OCI-LY7 (cell line): ENCODE results near the gene KLK10. TPM values are rescaled to one million over a fixed set of nuclear protein-coding genes. Genes with fewer than 3 reads are reported as not detected.

Source experiments
- BruUV-seq: library from RNA; stranded (reverse); fragments of 400-500 nt; replicated peaks from 2 replicates; lab custom pipeline; 2021; lab: Mats Ljungman, UMichigan
- CTCF ChIA-PET: fragments of 300-600 bp; sonication (Branson Sonifier 250); formaldehyde crosslinking; loops from one replicate; lab custom pipeline; 2022; ENCODE audit warnings: antibody characterized with exemption; ENCODE audit not compliant: unreplicated experiment; lab: Charles Lee
- POLR2A ChIA-PET: fragments of 300-600 bp; sonication (Branson Sonifier 250); formaldehyde crosslinking; loops from one replicate; lab custom pipeline; 2022; ENCODE audit warnings: antibody characterized with exemption; lab: Charles Lee
- DNase-seq: peaks from one replicate; pipeline ENCODE4 v3.0.0-alpha.2; 2015; ENCODE audit warnings: low spot score
- H2AFZ ChIP-seq: fragments of 200-600 bp; sonication (generic), shearing (Covaris generic); 2 replicates; pipeline ENCODE4 v1.6.1; 2014; ENCODE audit warnings: mild to moderate bottlenecking, antibody characterized with exemption, low read length, moderate library complexity
- H3K27ac ChIP-seq: fragments of 200-600 bp; sonication (generic); 2 replicates; pipeline ENCODE4 v1.5.1; 2014; ENCODE audit warnings: mixed run types, low read depth, mild to moderate bottlenecking, moderate library complexity, low read length, inconsistent platforms; ENCODE audit not compliant: poor library complexity, severe bottlenecking
- H3K36me3 ChIP-seq: fragments of 200-600 bp; sonication (generic); 2 replicates; pipeline ENCODE4 v1.6.1; 2014; ENCODE audit warnings: mild to moderate bottlenecking, antibody characterized with exemption, low read length, moderate library complexity, mixed read lengths; ENCODE audit not compliant: insufficient read depth
- H3K4me1 ChIP-seq: fragments of 200-600 bp; sonication (generic); 2 replicates; pipeline ENCODE4 v1.5.1; 2014; ENCODE audit warnings: mild to moderate bottlenecking, low read length; ENCODE audit not compliant: insufficient read depth, poor library complexity, severe bottlenecking
- H3K4me2 ChIP-seq: fragments of 200-600 bp; sonication (generic); 2 replicates; pipeline ENCODE4 v1.6.1; 2014; ENCODE audit warnings: mild to moderate bottlenecking, low read length
- H3K4me3 ChIP-seq: fragments of 200-600 bp; sonication (generic); 2 replicates; pipeline ENCODE4 v1.5.1; 2014; ENCODE audit warnings: mild to moderate bottlenecking, low read depth, low read length; ENCODE audit not compliant: poor library complexity, severe bottlenecking
- H3K79me2 ChIP-seq: fragments of 200-600 bp; sonication (generic); 2 replicates; pipeline ENCODE4 v1.6.1; 2016; ENCODE audit warnings: low read depth, mild to moderate bottlenecking, low read length, moderate library complexity, mixed read lengths; ENCODE audit not compliant: insufficient read depth
- H3K9me2 ChIP-seq: fragments of 200-600 bp; sonication (generic); 2 replicates; pipeline ENCODE4 v1.6.1; 2016; ENCODE audit warnings: mild to moderate bottlenecking, low read length, mixed read lengths; ENCODE audit not compliant: insufficient read depth
- H3K9me3 ChIP-seq: fragments of 200-600 bp; sonication (generic); 2 replicates; pipeline ENCODE4 v1.6.1; 2014; ENCODE audit warnings: mild to moderate bottlenecking, mixed run types, low read length, mixed read lengths
- H4K20me1 ChIP-seq: fragments of 200-600 bp; sonication (generic); 2 replicates; pipeline ENCODE4 v1.6.1; 2014; ENCODE audit warnings: mild to moderate bottlenecking, antibody characterized with exemption, low read length, moderate library complexity, mixed read lengths; ENCODE audit not compliant: insufficient read depth
- CTCF ChIP-seq: fragments of 200-600 bp; sonication (generic); conservative IDR thresholded peaks from 2 replicates; pipeline ENCODE4 v1.5.1; 2014; ENCODE audit warnings: mild to moderate bottlenecking, antibody characterized with exemption, low read length, moderate library complexity, mixed read lengths
- EZH2phosphoT487 ChIP-seq: fragments of 200-600 bp; sonication (generic); IDR thresholded peaks from 2 replicates; pipeline ENCODE4 v1.6.1; 2018; ENCODE audit warnings: low read depth, borderline replicate concordance, mild to moderate bottlenecking, mixed run types, antibody characterized with exemption, low read length, moderate library complexity, mixed read lengths
- intact Hi-C: fragments of 100-400 bp; cut with micrococcal nuclease; formaldehyde crosslinking; loops from one replicate; pipeline ENCODE4 v1.10.0; 2022; ENCODE audit not compliant: unreplicated experiment
- total RNA-seq, 2 experiments: library from RNA; depleted of rRNA in 1 of 2; stranded (reverse); fragments of >200 nt in 1 of 2; shearing (Covaris generic) in 1 of 2; gene quantifications; 2 replicates each; pipeline ENCODE4 v1.2.3, GENCODE V29; 2014 to 2022

Gene KLK10
- total RNA-seq, 2 experiments from 2014 or later = not detected

- ChIA-PET POLR2A (no interaction called here), CTCF (no interaction called here)
- Histone ChIP-seq H3K79me2 (no peaks in the 10 kb centered on the region), H3K4me2 (no peak within 1 kb of the TSS), H3K9me2 (no peaks in the 10 kb centered on the region), H3K9me3 (no peaks in the 10 kb centered on the region), H2AFZ (no peak within 1 kb of the TSS), H3K4me1 (no peaks in the 10 kb centered on the region), H3K36me3 (no peaks in the 10 kb centered on the region), H3K27ac (no peak within 1 kb of the TSS), H3K4me3 (no peak within 1 kb of the TSS), H4K20me1 (no peaks in the 10 kb centered on the region)
- intact Hi-C loops = no loop called here
- BruUV-seq = no TSS peak
- no peak for DNase-seq
- no peak for TF ChIP-seq EZH2phosphoT487
- no peak for TF ChIP-seq CTCF
Observed at GRCh38 chr19:51034704-51035103, 15.2 kb upstream of the KLK10 start, which contains the start of gene KLK12. Gene KLK12, minus strand, starts transcription at chr19:51035002. Its CDS starts 381 bp downstream, at chr19:51034621.

- H3K36me3 ChIP-seq = no peaks in the 10 kb centered on the region
- TF ChIP-seq EZH2phosphoT487 = no peak
- TF ChIP-seq CTCF = no peak
- no peak for DNase-seq
- no peaks in the 10 kb centered on the region for H3K4me1 ChIP-seq
- intact Hi-C loops = no loop called here
- H3K79me2 ChIP-seq = no peaks in the 10 kb centered on the region
- no peaks in the 10 kb centered on the region for H3K9me2 ChIP-seq
- H3K27ac ChIP-seq = no peak overlapping the region
- no peak overlapping the region for H2AFZ ChIP-seq
- BruUV-seq = no TSS peak
- no peaks in the 10 kb centered on the region for H3K9me3 ChIP-seq
- H4K20me1 ChIP-seq = no peaks in the 10 kb centered on the region
- CTCF ChIA-PET = no interaction called here
- H3K4me2 ChIP-seq = no peak overlapping the region
- H3K4me3 ChIP-seq = no peak overlapping the region
- POLR2A ChIA-PET = no interaction called here
Observed at GRCh38 chr19:51031880-51032225, 12.3 kb upstream of the KLK10 start.

DNA sequence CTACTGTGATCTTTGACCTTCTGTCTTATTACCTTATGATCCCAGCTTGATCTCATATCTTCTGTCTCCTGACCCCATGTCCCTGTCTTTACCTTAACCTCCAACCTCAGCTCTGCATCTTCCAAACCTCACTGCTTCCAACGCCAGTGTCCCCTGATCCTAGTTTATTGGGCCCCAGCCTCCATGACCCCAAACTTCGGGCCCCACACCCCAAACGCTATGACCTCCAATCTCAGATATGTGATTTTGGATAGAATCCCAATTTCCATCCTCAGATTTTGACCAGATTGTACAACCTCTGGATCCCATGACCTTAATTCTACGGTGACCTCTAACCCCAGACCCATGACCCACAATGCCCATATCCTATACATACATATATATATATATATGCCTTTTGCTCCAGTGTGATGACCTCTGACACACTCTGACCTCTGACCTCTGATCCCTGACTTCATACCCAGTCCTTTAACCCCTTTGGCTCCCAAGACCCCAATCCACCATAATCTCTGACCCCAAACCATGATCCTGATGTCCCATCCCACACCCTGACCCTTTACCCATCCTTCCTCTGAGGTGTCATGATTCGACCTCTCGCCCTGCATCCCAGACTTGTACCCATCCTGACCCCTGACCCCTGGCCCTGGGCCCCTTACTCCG lies 11.8 kb upstream of the KLK10 start:
- CTCF ChIA-PET = no interaction called here
- POLR2A ChIA-PET = no interaction called here
- intact Hi-C loops = no loop called here
- Histone ChIP-seq H3K4me3 (no peak overlapping the region), H3K4me2 (no peak overlapping the region), H3K9me3 (no peaks in the 10 kb centered on the region), H3K9me2 (no peaks in the 10 kb centered on the region), H3K27ac (no peak overlapping the region), H3K36me3 (no peaks in the 10 kb centered on the region), H3K4me1 (no peaks in the 10 kb centered on the region), H2AFZ (no peak overlapping the region), H4K20me1 (no peaks in the 10 kb centered on the region), H3K79me2 (no peaks in the 10 kb centered on the region)
- BruUV-seq = no TSS peak
- no peak for DNase-seq
- TF ChIP-seq CTCF = no peak
- TF ChIP-seq EZH2phosphoT487 = no peak
